ENCODE results near the gene MFSD6. TPM values are rescaled to one million over a fixed set of nuclear protein-coding genes. Genes with fewer than 3 reads are reported as not detected.

Gene MFSD6
- total RNA-seq, 1 experiment from 2014 or later = 20.9 TPM

GRCh38 chr2:190365499-190366204 lies 42.5 kb upstream of the MFSD6 start:
- Histone ChIP-seq H3K27me3 (ENCODE audit: low read length) (no peaks in the 10 kb centered on the region), H3K4me1 (ENCODE audit: insufficient read depth, low read length) (no peaks in the 10 kb centered on the region), H3K9me3 (ENCODE audit: low read length) (no peaks in the 10 kb centered on the region), H3K4me3 (ENCODE audit: low read length) (no peak overlapping the region), H4K20me1 (ENCODE audit: low read length) (no peaks in the 10 kb centered on the region), H3K79me2 (ENCODE audit: low read length) (no peaks in the 10 kb centered on the region), H3K36me3 (ENCODE audit: low read depth, low read length) (no peaks in the 10 kb centered on the region), H3K4me2 (ENCODE audit: low read length) (no peak overlapping the region), H3K9ac (ENCODE audit: low read length) (no peak overlapping the region), H3K9me2 (replicated peaks; ENCODE audit: low read length) (no peaks in the 10 kb centered on the region), H3K27ac (ENCODE audit: low read length) (no peak overlapping the region), H2AFZ (ENCODE audit: low read length) (no peak overlapping the region), H3F3A (ENCODE audit: low read length, unreplicated experiment) (no peaks in the 10 kb centered on the region)
- TF ChIP-seq EZH2phosphoT487 (IDR thresholded peaks at IDR 0.05; ENCODE audit: borderline replicate concordance, low read length) (no peak), EZH2 (IDR thresholded peaks at IDR 0.05; ENCODE audit: low read length, unreplicated experiment) (no peak), CTCF (conservative IDR thresholded peaks at IDR 0.05; ENCODE audit: low read depth, low read length) (no peak)
- BruUV-seq (replicated peaks) = no TSS peak
- no peak for ATAC-seq
- ChIA-PET POLR2A (ENCODE audit: unreplicated experiment) (no interaction called here), CTCF (no interaction called here)
- intact Hi-C loops (cut with micrococcal nuclease) = no loop called here
- no peak for DNase-seq

GRCh38 chr2:190366248-190366753 lies 41.9 kb upstream of the MFSD6 start:
- H2AFZ ChIP-seq (ENCODE audit: low read length) = no peak overlapping the region
- no peak for TF ChIP-seq EZH2phosphoT487 (IDR thresholded peaks at IDR 0.05; ENCODE audit: borderline replicate concordance, low read length)
- no peak for TF ChIP-seq EZH2 (IDR thresholded peaks at IDR 0.05; ENCODE audit: low read length, unreplicated experiment)
- no peak for TF ChIP-seq CTCF (conservative IDR thresholded peaks at IDR 0.05; ENCODE audit: low read depth, low read length)
- H4K20me1 ChIP-seq (ENCODE audit: low read length) = no peaks in the 10 kb centered on the region
- intact Hi-C loops (cut with micrococcal nuclease) = no loop called here
- H3F3A ChIP-seq (ENCODE audit: low read length, unreplicated experiment) = no peaks in the 10 kb centered on the region
- no peak overlapping the region for H3K4me3 ChIP-seq (ENCODE audit: low read length)
- POLR2A ChIA-PET (ENCODE audit: unreplicated experiment) = no interaction called here
- H3K9ac ChIP-seq (ENCODE audit: low read length) = no peak overlapping the region
- no peaks in the 10 kb centered on the region for H3K27me3 ChIP-seq (ENCODE audit: low read length)
- no peaks in the 10 kb centered on the region for H3K79me2 ChIP-seq (ENCODE audit: low read length)
- H3K4me2 ChIP-seq (ENCODE audit: low read length) = no peak overlapping the region
- ATAC-seq = no peak
- no TSS peak for BruUV-seq (replicated peaks)
- CTCF ChIA-PET = no interaction called here
- no peak for DNase-seq
- no peaks in the 10 kb centered on the region for H3K36me3 ChIP-seq (ENCODE audit: low read depth, low read length)
- H3K27ac ChIP-seq (ENCODE audit: low read length) = no peak overlapping the region
- no peaks in the 10 kb centered on the region for H3K9me3 ChIP-seq (ENCODE audit: low read length)
- H3K9me2 ChIP-seq (replicated peaks; ENCODE audit: low read length) = no peaks in the 10 kb centered on the region
- H3K4me1 ChIP-seq (ENCODE audit: insufficient read depth, low read length) = no peaks in the 10 kb centered on the region

- no peak overlapping the region for H3K9ac ChIP-seq (ENCODE audit: low read length)
- POLR2A ChIA-PET (ENCODE audit: unreplicated experiment) = no interaction called here
- H3K9me3 ChIP-seq (ENCODE audit: low read length) = no peaks in the 10 kb centered on the region
- TF ChIP-seq EZH2phosphoT487 (IDR thresholded peaks at IDR 0.05; ENCODE audit: borderline replicate concordance, low read length) (no peak), EZH2 (IDR thresholded peaks at IDR 0.05; ENCODE audit: low read length, unreplicated experiment) (no peak), CTCF (conservative IDR thresholded peaks at IDR 0.05; ENCODE audit: low read depth, low read length) (no peak)
- BruUV-seq (replicated peaks) = no TSS peak
- H3K36me3 ChIP-seq (ENCODE audit: low read depth, low read length) = no peaks in the 10 kb centered on the region
- H3K4me2 ChIP-seq (ENCODE audit: low read length) = no peak overlapping the region
- CTCF ChIA-PET = no interaction called here
- H2AFZ ChIP-seq (ENCODE audit: low read length) = no peak overlapping the region
- H3K4me3 ChIP-seq (ENCODE audit: low read length) = no peak overlapping the region
- H3F3A ChIP-seq (ENCODE audit: low read length, unreplicated experiment) = no peaks in the 10 kb centered on the region
- no peaks in the 10 kb centered on the region for H4K20me1 ChIP-seq (ENCODE audit: low read length)
- intact Hi-C loops (cut with micrococcal nuclease) = no loop called here
- no peak for DNase-seq
- H3K27me3 ChIP-seq (ENCODE audit: low read length) = no peaks in the 10 kb centered on the region
- no peaks in the 10 kb centered on the region for H3K4me1 ChIP-seq (ENCODE audit: insufficient read depth, low read length)
- H3K27ac ChIP-seq (ENCODE audit: low read length) = no peak overlapping the region
- no peak for ATAC-seq
- no peaks in the 10 kb centered on the region for H3K9me2 ChIP-seq (replicated peaks; ENCODE audit: low read length)
- H3K79me2 ChIP-seq (ENCODE audit: low read length) = no peaks in the 10 kb centered on the region
Observed at GRCh38 chr2:190367091-190367490, 41.1 kb upstream of the MFSD6 start.

Measured in PC-3 (cell line).